GM12878 (cell line): Measurements from ENCODE around the gene TMEM38B. TPM values are rescaled to one million over a fixed set of nuclear protein-coding genes. Genes with fewer than 3 reads are reported as not detected.
"Not testable (repeated sequence)": the region's sequence is repeated elsewhere in the genome, so short reads cannot be mapped to it uniquely, and the experiment has no call there.

Experiments
- ATAC-seq: fragments of 200-7000 bp; cut with Tn5 transposase; 3 replicates; pipeline ENCODE4 v1.9.1; 2020; ENCODE audit warnings: mild to moderate bottlenecking, moderate library complexity
- BruUV-seq: library from RNA; stranded (reverse); fragments of 400-500 nt; replicated peaks from 2 replicates; lab custom pipeline; 2021; lab: Mats Ljungman, UMichigan
- CTCF ChIA-PET: fragments of 300-600 bp; sonication (Branson Sonifier 250); formaldehyde crosslinking; extraction: SDS; loops from one replicate; lab custom pipeline; 2021; ENCODE audit warnings: inconsistent platforms; lab: Yijun Ruan, JAX
- POLR2A ChIA-PET: fragments of 350-600 bp; formaldehyde crosslinking; extraction: SDS; loops from one replicate; lab custom pipeline; 2021; ENCODE audit warnings: inconsistent platforms; lab: Charles Lee
- RAD21 ChIA-PET: fragments of 300-600 bp; sonication (Branson Sonifier 250); formaldehyde crosslinking; loops from one replicate; lab custom pipeline; 2023; ENCODE audit warnings: antibody characterized with exemption; ENCODE audit not compliant: unreplicated experiment; lab: Charles Lee
- SMC1A ChIA-PET: fragments of 300-600 bp; sonication (Branson Sonifier 250); formaldehyde crosslinking; loops from one replicate; lab custom pipeline; 2023; ENCODE audit not compliant: unreplicated experiment, uncharacterized antibody; lab: Charles Lee
- DNase-seq: peaks from one replicate; pipeline ENCODE4 v3.0.0-alpha.2; 2011; ENCODE audit warnings: low read depth, low spot score
- FAIRE-seq: peaks from 3 replicates; lab custom pipeline; 2011; peaks lifted over from hg19 to GRCh38; lab: Jason Lieb, UNC
- H2AFZ ChIP-seq: 2 replicates; pipeline ENCODE4 v1.6.0; 2011; ENCODE audit warnings: low read depth, low read length, control low read depth; ENCODE audit not compliant: control insufficient read depth
- H3K27ac ChIP-seq: 2 replicates; pipeline ENCODE4 v1.5.1; 2011; ENCODE audit warnings: control low read depth; ENCODE audit not compliant: control insufficient read depth, insufficient read depth
- H3K27me3 ChIP-seq, 2 experiments: replicated peaks in 1 of 2; 2 replicates each; pipeline versions ENCODE4 v1.6.0 to v1.6.1; 2011; ENCODE audit warnings: low read length in 1 of 2; ENCODE audit not compliant: control insufficient read depth in 2 of 2, insufficient read depth in 2 of 2
- H3K36me3 ChIP-seq, 2 experiments: 2 replicates each; pipeline ENCODE4 v1.5.1; 2011; ENCODE audit warnings: low read length in 1 of 2; ENCODE audit not compliant: control insufficient read depth in 2 of 2, insufficient read depth in 2 of 2
- H3K4me1 ChIP-seq: 2 replicates; pipeline ENCODE4 v1.6.1; 2011; ENCODE audit warnings: mild to moderate bottlenecking, low read length, moderate library complexity, mixed read lengths; ENCODE audit not compliant: control insufficient read depth, insufficient read depth
- H3K4me2 ChIP-seq: 2 replicates; pipeline ENCODE4 v1.6.0; 2011; ENCODE audit warnings: control low read depth; ENCODE audit not compliant: control insufficient read depth, insufficient read depth
- H3K4me3 ChIP-seq: fragments of 200-600 bp; sonication (generic); 2 replicates; pipeline ENCODE4 v1.5.1; 2016
- H3K79me2 ChIP-seq: 2 replicates; pipeline ENCODE4 v1.6.0; 2011; ENCODE audit warnings: low read length; ENCODE audit not compliant: control insufficient read depth, insufficient read depth
- H3K9ac ChIP-seq: 2 replicates; pipeline ENCODE4 v1.8.0; 2011; ENCODE audit warnings: low read length, control low read depth, mixed read lengths; ENCODE audit not compliant: control insufficient read depth, insufficient read depth
- H3K9me3 ChIP-seq: replicated peaks from 3 replicates; pipeline ENCODE4 v1.5.1; 2011; ENCODE audit warnings: mild to moderate bottlenecking, low read length; ENCODE audit not compliant: control insufficient read depth, insufficient read depth
- H4K20me1 ChIP-seq: 2 replicates; pipeline ENCODE4 v1.6.0; 2011; ENCODE audit not compliant: control insufficient read depth, insufficient read depth
- BHLHE40 ChIP-seq, 2 experiments: fragments of 450-650 bp in 1 of 2; IDR thresholded peaks; 2 replicates each; pipeline ENCODE4 v1.6.1; 2011 to 2017; ENCODE audit warnings: low read depth in 2 of 2, borderline replicate concordance in 1 of 2, improper control_type of control experiment in 1 of 2, low read length in 1 of 2, mild to moderate bottlenecking in 1 of 2
- CEBPZ ChIP-seq: fragments of 150-350 bp; IDR thresholded peaks from 2 replicates; pipeline ENCODE4 v1.6.1; 2016; ENCODE audit warnings: low read depth, low read length
- CHD1 ChIP-seq: IDR thresholded peaks from 2 replicates; pipeline ENCODE4 v1.6.1; 2012; ENCODE audit warnings: low read depth, low read length, improper control_type of control experiment
- EZH2 ChIP-seq: IDR thresholded peaks from 2 replicates; pipeline ENCODE4 v1.6.1; 2012; ENCODE audit warnings: low read depth, mild to moderate bottlenecking, control low read depth, inconsistent platforms, low read length, borderline replicate concordance; ENCODE audit not compliant: control insufficient read depth
- MTA2 ChIP-seq: fragments of 450-650 bp; IDR thresholded peaks from 2 replicates; pipeline ENCODE4 v1.6.1; 2016; ENCODE audit warnings: low read depth, mild to moderate bottlenecking, moderate library complexity
- MYC ChIP-seq: IDR thresholded peaks from 2 replicates; pipeline ENCODE4 v1.6.1; 2011; ENCODE audit warnings: mild to moderate bottlenecking, low read length, moderate library complexity, inconsistent platforms; ENCODE audit not compliant: insufficient read depth, insufficient replicate concordance, insufficient read length, severe bottlenecking
- NFXL1 ChIP-seq: fragments of 450-650 bp; IDR thresholded peaks from 2 replicates; pipeline ENCODE4 v1.6.1; 2017; ENCODE audit warnings: antibody characterized with exemption, mild to moderate bottlenecking, borderline replicate concordance
- PAX5 ChIP-seq: IDR thresholded peaks from 2 replicates; pipeline ENCODE4 v1.6.1; 2011; ENCODE audit warnings: low read depth, low read length, borderline replicate concordance
- RUNX3 ChIP-seq: IDR thresholded peaks from 2 replicates; pipeline ENCODE4 v1.6.1; 2012; ENCODE audit warnings: low read length, inconsistent platforms
- SMC3 ChIP-seq: IDR thresholded peaks from 2 replicates; pipeline ENCODE4 v1.6.1; 2011; ENCODE audit warnings: low read length, improper control_type of control experiment, borderline replicate concordance
- SREBF1 ChIP-seq: IDR thresholded peaks from 2 replicates; pipeline ENCODE4 v1.6.1; 2012; ENCODE audit warnings: mild to moderate bottlenecking, low read length
- TCF3 ChIP-seq: IDR thresholded peaks from 2 replicates; pipeline ENCODE4 v1.6.1; 2012; ENCODE audit warnings: low read depth, mild to moderate bottlenecking, low read length, borderline replicate concordance; ENCODE audit not compliant: insufficient read depth
- YY1 ChIP-seq: IDR thresholded peaks from 2 replicates; pipeline ENCODE4 v1.6.1; 2011; ENCODE audit warnings: low read depth, mild to moderate bottlenecking, low read length
- ZNF384 ChIP-seq: IDR thresholded peaks from 2 replicates; pipeline ENCODE4 v1.6.1; 2012; ENCODE audit warnings: low read depth, mild to moderate bottlenecking, low read length, improper control_type of control experiment, borderline replicate concordance
- ZZZ3 ChIP-seq: IDR thresholded peaks from 2 replicates; pipeline ENCODE4 v1.6.1; 2011; ENCODE audit warnings: low read depth; ENCODE audit not compliant: control insufficient read depth, insufficient read length
- WGBS: methylation state at CpG from one replicate; pipeline ENCODE4 v1.1.6; 2016; ENCODE audit warnings: low lambda C conversion rate; ENCODE audit not compliant: insufficient replicate concordance, insufficient coverage; ENCODE audit errors: missing lambda C conversion rate; 5-methylcytosine and 5-hydroxymethylcytosine counted together
- in situ Hi-C: fragments of 300-500 bp; cut with MboI; formaldehyde crosslinking; loops from 9 replicates; pipeline ENCODE4 v1.14.3; 2018; ENCODE audit warnings: mixed read lengths
- intact Hi-C: fragments of 100-400 bp; cut with micrococcal nuclease; formaldehyde crosslinking; loops from one replicate; pipeline ENCODE4 v1.14.2; 2022; ENCODE audit not compliant: unreplicated experiment
- polyA plus RNA-seq, 11 experiments: library from polyadenylated mRNA; depleted of rRNA in 4 of 11; unstranded in 6 of 11; stranded (reverse) in 5 of 11; fragments of >200 nt; fragmentation: Nextera tagmentation in 4 of 11; fragmentation: Illumina TruSeq in 1 of 11; extraction: Ambion mirVana in 4 of 11; extraction: Trizol in 1 of 11; gene quantifications; 1 replicate in 1 of 11; 2 replicates in 10 of 11; pipeline versions ENCODE4 v1.2.1 to v1.2.3, GENCODE V29; 2011 to 2016; ENCODE audit warnings: inconsistent platforms in 2 of 11, missing spikeins in 2 of 11, low read depth in 1 of 11
- total RNA-seq, 4 experiments: library from RNA; depleted of rRNA in 3 of 4; stranded (reverse); fragments of >200 nt in 3 of 4; fragmentation: Illumina TruSeq in 1 of 4; extraction: Trizol in 1 of 4; gene quantifications; 2 replicates each; pipeline versions ENCODE4 v1.2.1 to v1.2.3, GENCODE V29; 2013 to 2021

The TMEM38B gene
- total and polyA plus RNA-seq, 10 of the 15 experiments (the other 5 are each of a cell fraction or from before 2014, with no cell fraction given), result 8.4 to 22.5 (median 12.7) TPM

GRCh38 chr9:105703638-105704037, 9.3 kb downstream of the TMEM38B start:
- FAIRE-seq, CTCF ChIA-PET, POLR2A ChIA-PET: not testable (repeated sequence)

GRCh38 chr9:105706156-105706555, 11.8 kb downstream of the TMEM38B start:
- H3K79me2 ChIP-seq, result no peaks in the 10 kb centered on the region
- no peaks in the 10 kb centered on the region for H3K27me3 ChIP-seq
- H3K4me2 ChIP-seq, result no peak overlapping the region
- no peak overlapping the region for H3K27ac ChIP-seq
- intact Hi-C loops (loop anchor here (5.0 kb wide), 1 partner anchor 149 kb away; the partner anchor contains the start of gene FKTN), in situ Hi-C loops (no loop called here)
- no peak overlapping the region for H2AFZ ChIP-seq
- no peaks in the 10 kb centered on the region for H3K4me1 ChIP-seq
- ATAC-seq (no peak), FAIRE-seq (no peak), DNase-seq (no peak)
- WGBS, result 99% methylated on average over 8 of the region's 8 CpGs
- ChIA-PET CTCF (interaction anchor here (2.3 kb wide), 1 partner anchor 12 kb away, joined by 11 read pairs; no protein-coding TSS in a partner anchor), POLR2A (no interaction called here), RAD21 (interaction anchor here (1.6 kb wide), 1 partner anchor 8 kb away, joined by 6 read pairs; no protein-coding TSS in a partner anchor), SMC1A (interaction anchor here (1.0 kb wide), 1 partner anchor 9 kb away, joined by 3 read pairs; no protein-coding TSS in a partner anchor)
- H3K9me3 ChIP-seq, result no peaks in the 10 kb centered on the region
- no peak overlapping the region for H3K4me3 ChIP-seq
- BruUV-seq, result no TSS peak
- H3K36me3 ChIP-seq, result no peaks in the 10 kb centered on the region; a peak in 1 of 4 replicates
- no peak overlapping the region for H3K9ac ChIP-seq
- H4K20me1 ChIP-seq, result no peaks in the 10 kb centered on the region
- TF ChIP-seq CHD1 (no peak), EZH2 (no peak), NFXL1 (no peak), TCF3 (no peak), MTA2 (no peak), CEBPZ (no peak), PAX5 (no peak), YY1 (no peak), MYC (no peak), SMC3 (no peak), RUNX3 (no peak), SREBF1 (no peak), ZNF384 (no peak), ZZZ3 (no peak), BHLHE40 (IDR thresholded peaks at IDR 0.05; ENCODE audit: borderline replicate concordance in 1 of 2, low read depth in 2 of 2, low read length in 1 of 2) (no peak)

More at GRCh38 chr9:105703638-105704037, 9.3 kb downstream of the TMEM38B start:
- SMC1A ChIA-PET, result interaction anchor here (1.9 kb wide), 1 partner anchor 11 kb away, joined by 4 read pairs; no protein-coding TSS in a partner anchor
- H3K4me2 ChIP-seq, H4K20me1 ChIP-seq, RAD21 ChIA-PET, H3K36me3 ChIP-seq, DNase-seq, H3K9ac ChIP-seq, H3K9me3 ChIP-seq, H3K27me3 ChIP-seq, ATAC-seq, H3K4me1 ChIP-seq, intact Hi-C loops, in situ Hi-C loops, H3K79me2 ChIP-seq, H3K27ac ChIP-seq, H3K4me3 ChIP-seq, H2AFZ ChIP-seq, BruUV-seq: not testable (repeated sequence)
- 100% methylated on average over 2 of the region's 4 CpGs for WGBS
